ENCODE results near the gene MEGF6.

The MEGF6 gene

DNA sequence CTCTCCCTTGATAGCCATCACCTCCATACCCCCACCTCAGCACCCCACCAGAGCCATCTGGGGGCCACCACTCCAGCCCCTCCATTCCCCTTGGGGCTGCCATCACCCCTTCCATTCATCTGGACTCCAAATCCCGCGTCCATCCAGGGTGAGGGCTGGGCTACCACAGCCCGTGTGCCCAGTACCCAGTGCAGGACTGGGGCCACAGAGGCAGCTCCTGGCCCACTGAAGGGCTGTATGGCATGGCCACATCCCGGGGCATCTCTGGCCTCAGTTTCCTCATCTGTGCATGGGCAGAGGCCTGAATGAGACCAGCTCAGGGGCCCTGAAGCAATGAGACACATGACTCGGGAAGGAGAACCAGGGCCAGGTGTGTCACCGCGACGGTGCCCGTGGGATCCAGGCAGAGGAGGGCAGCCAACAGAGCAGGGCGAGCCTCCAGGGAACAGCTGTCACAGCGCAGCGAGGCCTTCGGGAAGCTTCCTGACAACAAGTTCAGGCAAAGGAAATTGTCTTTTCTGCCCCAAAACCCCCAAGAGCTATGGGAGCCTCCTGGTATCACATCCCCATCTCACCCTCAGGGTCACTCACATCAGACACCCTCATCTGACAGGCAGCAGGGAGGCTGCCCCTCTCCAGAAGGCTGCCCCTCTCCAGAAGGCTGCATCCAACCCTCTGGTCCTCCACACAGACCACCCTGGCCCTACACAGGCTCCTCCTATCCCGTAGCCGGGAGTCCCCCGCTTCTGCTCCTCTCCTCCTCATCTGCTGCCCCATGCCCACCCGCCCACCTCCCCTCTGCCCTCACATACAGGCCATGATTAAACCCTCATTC lies 76.3 kb downstream of the MEGF6 start:
- no peak for DNase-seq

DNA sequence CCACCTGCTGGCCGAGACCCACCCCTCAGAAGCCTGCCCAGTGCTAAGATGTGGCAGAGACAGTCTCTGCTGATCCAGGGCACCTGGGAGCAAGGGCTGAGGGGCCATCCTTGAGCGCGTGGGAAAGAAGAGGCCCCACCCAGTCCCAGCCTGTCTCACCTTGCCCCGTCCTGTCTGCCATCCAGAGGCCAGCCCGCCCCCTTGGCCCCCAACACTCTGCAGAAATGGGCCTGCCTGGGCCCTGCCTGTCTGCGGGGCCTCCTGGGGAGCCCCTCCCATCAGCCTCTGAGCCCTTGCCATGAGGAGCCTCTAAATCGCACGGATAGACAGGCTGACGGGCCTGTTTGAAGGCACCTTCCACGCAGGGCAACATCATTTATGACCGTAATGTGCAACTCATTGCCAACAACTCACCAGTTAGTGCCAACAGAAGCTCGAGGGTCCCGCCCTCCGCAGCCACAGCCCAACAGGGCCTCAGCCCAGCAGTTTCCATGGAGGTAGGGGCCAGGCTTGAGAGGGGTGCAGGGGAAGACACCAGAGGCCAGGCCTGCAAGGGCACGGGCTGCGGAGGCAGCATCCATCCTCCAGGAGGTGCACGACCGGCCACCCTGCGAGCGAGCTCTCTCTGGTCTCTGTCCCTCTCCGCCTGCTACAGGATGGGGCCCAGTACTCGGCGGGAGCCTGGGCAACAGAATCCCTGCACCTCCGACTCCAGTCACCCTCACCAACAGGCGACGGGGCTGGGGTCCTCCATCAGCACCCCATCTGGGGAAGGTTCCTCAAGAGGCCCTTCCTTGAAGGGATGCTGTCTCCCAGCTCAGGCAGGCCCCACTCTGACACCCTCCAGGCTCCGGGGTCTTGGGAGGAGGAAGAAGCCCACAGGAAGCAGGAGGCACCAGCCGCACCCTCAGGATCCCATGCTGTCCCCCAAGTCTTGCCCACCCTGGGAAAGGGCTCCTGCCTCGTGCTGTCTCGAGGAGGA lies 78.0 kb downstream of the MEGF6 start:
- no peak for DNase-seq

DNA sequence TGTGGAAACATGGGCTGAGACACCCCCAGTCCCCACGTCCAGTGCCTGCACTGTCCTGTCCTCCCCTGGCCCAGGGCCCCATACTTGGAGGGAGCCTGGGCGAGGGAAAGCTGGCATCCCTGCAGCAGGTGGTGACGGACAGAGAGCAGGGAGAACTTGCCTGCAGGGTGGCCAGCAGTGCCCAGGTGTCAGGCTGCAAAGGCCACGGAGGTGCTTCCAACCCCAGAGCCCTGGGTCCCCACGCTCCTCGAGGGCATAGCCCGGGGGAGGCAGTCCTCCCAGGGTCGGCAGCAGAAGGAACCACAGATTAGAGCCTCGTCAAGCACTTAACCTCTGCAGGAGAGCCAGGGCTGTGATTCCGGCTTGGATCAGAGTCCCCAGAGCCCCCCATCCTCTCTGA lies 79.4 kb downstream of the MEGF6 start:
- DNase-seq: no peak

DNA sequence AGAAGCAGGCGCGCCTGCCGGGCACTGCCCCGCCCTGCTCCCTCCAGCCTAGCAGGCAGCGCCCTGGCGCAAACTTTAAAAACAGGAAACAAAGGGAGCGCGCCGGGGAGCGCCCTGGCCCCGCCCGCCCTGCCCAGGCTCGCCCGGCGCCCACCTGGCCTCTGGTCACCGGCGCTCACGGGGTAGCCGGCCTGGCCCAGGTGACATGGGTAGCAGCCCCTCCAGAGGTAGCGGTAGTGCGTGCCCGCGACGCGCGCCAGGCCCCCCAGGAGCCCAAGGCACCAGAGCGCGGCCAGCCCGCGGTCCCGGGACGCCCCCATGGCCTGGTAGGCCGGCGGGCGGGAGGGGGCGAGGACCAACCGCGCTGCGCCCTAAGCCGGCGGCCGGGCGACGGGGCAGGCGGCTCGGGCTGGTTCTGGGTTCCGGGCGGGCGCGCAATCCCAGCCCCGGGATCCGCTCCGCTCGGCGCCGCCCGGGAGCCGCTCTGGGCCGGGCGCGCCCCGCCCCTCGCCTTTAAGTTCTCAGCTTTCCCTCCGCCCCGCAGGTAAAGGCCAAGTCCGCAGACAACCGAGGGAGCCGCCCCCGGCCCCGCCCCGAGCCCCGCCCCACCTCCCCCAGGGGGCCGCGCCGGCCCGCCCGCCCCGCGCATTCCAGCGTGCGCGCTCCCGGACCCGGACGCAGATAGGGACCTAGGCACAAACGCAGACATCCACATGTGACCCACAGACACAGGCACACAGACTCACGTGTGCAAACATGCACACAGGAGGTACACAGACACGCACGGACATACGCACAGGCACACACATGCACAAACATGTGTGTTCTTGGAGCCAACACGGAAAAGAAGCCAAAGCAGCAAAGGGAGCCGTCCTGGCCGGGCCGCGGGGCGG lies 80.1 kb downstream of the MEGF6 start:
- peak; percentile 76 for DNase-seq

DNA sequence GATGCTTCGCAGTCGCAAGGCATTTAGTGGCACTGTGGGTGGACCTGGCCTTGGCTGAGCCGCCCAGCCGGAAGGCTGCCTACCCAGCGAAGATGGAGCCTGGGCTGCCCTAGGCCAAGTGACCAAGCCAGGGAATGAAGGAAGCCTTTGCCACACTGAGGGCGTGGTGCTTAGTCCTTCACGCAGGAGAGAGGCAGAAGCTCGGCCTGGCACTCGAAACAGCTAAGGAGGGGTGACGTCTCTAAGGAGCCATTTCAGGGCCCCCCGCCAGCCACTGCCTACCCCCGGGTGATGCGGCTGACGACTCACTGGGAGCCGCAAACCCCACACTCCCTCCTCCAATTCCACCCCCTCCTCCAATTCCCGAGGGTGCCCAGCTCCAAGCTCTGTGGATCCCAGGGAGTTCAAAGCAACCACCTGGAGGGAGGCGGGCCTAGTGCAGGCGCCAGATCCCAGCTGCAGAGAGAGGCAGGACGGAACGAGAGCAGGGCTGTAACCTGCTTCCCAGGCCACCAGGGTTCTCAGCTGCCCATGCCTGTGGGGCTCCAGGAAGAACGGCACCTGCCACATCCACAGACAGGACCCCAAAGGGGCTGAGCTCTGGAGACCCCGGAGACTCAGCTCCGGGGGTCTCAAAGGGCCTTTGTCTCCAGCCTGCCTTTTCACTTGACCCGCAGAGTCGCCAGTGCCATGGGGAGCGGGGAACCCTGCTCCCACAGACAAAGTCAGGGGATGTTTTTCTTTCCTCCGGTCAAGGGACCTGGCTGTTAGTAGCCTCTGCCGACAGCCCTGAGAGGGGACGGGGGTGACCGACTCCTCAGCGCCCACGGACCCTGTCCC lies 81.0 kb downstream of the MEGF6 start:
- DNase-seq: peak; percentile 25

DNA sequence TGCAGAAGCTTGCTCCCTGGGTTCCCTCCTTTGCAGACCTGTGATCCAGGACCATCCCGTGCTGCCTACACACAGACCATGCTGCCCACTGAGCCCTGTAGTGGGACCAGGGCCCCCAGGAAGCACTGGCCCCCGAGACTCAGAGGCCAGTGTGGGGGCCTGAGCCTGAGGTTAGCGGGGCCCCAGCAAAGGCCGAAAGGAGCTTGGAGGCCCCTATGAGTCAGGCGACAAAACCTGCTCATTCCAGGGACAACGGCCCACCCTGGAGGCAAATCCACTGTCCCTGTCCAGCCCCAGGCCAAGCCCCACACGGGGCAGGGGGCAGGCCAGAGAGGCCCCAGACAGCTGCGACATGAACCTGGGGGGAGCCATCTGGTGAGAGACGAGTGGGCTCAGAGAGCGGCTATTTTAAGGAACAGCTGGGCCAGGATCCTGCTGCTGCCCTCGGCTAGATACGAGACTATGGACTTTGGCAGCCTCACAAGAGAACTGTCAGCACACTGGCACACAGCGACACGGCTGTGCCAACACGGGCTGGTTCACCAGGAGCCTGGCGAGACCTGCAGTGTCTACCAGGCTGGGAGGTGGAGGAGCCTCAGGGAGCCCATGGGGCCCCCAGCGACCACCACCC lies 82.1 kb downstream of the MEGF6 start:
- DNase-seq: no peak

DNA sequence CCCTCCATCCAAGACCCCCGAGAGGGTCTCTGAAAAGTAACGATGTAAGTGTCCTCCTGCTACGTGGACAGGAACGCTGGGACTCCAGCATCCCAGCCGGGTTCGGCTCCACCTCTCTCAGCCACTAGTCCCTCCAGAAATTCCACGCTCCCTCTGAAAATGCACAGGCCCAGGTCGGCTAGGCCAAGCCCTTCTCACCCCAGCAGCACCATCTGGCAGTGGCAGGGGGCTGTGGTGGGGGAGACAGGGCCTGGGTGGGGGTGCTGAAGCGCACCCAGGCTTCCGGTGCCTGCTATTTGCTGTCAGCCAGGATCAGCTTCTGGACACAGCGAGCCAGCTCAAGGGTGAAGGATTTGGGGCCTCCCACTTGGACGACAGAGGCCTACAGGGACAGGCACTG lies 83.5 kb downstream of the MEGF6 start:
- no peak for DNase-seq

DNA sequence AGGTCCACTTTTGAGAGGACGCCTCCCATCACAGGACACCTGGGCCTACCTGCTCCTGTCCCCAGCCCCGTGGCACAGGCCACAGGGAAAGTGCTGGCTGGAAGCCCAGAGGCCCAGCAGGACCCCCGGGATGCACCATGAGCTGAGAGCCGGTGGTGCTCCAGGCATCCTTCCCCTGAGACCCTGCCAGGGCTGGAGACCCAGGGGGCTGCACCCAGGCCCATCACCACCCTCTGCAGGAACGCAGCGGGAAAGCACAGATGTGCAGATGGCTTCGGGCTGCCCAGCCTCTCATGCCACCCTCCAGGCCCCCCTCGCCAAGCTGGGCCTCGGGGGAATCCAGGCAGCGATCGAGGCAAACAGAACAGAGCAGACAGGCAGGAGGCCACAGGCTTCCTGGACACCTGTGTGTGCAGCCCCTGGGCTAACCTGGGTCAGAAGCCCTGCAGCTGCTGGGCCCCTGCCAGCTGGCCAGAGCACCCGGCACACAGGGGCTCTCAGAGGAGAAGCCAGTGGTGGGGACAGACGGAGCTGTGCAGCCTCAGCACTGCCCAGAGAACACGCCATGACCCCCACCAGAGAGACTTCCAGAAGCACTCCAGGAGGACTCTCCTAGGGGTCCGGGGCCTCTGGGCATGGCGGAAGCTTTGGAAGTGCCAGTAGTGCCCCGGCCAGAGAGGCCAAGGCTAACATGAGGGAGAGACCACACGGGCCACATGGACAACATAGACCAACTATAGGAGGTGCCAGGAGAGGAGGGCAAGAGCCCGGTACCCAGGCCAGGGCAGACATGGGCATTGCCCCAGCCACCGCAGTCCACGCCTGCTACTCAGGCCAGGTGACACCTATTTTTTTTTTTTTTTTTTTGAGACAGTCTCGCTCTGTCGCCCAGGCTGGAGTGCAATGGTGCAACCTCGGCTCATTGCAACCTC lies 85.5 kb downstream of the MEGF6 start:
- DNase-seq: no peak

DNA sequence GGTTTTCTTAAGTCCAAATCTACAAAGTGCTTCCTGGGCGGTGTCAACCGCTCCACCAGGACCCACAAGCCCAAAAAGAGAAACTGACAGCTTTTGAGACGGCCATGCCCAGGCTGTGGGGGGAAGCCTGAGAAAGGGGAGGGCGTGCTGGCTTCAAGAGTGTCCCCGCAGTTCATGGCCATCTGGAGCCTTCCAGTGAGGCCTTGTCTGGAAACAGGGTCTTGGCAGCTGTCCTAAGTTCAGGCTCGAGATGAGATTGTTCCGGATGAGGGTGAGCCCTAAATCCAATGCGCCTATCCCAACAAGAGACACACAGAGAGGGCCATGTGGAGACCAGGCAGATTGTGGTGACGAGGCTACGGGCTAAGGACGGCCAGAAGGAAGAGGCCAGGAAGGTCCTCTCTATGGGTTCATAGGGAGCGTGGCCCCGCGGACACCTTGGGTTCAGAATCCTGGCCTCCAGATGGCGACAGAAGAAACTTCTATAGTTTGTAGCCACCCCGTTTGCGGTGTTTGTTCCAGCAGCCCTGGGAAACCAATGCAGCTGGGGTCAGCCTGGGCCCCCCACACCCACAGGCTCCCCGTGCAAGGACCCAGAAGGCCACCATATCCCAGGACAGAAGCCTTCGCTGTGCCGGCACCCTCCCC lies 86.6 kb downstream of the MEGF6 start:
- DNase-seq: no peak

DNA sequence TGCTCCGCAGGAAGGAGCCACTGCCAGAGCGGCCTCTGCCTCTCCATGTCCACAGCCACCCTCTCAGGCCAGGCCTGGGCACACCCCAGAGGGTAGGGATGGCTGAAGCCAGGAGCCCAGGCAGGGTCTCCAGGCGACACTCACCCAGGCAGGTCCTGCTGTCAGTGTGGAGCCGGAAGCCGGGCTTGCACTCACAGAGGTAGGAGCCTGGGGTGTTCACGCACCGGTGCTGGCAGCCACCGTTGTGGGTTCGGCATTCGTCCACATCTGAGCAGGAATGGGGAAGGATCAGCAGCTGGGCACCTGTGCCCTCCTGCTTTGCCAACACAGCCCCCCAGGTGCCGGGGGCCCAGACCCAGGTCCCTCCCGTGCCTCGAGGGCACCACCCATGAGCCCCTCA lies 87.3 kb downstream of the MEGF6 start:
- no peak for DNase-seq

DNA sequence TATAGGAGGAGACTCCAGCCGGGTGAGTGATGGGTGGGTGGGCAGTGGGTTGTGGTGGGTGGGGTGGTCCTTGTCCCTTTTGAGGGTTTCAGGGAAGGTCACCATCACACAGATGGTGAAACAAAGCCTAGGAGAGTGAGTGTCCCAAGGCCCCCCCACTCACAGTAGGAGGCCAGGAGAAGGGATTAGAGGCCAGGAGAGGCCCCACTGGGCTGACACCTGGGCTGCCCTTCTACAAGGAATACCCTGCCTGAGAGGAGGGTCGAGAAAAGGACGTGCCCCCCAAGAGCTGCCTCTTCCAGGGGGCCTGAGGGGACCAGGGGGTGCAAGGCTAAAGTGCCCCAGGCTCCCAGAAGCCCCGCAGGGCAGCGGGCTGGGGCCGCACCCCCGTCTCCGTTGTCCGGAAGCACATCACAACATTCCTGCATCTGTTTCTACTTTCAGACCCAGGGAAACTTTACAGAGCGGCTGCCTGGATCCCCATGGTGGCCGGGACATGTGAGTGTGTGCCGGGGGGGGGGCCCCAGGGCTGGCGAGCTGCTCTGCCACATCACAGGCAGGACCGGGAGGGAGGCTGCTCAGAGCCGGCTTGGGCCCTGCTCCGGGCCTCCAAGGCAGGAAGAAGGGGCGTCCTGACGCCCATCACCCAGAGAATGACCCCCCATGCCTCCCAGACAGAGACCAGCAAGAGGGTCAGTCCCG lies 88.6 kb downstream of the MEGF6 start:
- DNase-seq: no peak

DNA sequence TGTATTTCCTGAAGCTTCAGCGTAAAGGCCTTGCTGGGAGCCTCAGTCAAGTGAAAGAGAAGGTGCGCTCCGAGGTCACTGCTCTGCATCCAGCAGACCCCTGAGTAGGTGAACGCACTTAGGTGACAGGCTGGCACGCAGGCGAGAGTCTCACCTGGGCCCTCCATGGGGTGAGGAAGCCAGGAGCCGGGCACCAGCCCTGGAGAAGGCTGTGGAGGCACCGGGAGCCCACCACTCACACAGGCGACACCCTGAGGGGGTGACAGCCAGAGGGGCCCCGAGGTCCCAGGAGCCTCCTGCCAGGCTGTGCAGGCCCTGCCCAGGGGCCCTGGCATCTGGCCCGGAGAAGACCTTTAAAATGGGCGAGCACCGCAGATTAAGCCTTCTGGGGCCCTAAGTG lies 89.2 kb downstream of the MEGF6 start:
- no peak for DNase-seq

DNA sequence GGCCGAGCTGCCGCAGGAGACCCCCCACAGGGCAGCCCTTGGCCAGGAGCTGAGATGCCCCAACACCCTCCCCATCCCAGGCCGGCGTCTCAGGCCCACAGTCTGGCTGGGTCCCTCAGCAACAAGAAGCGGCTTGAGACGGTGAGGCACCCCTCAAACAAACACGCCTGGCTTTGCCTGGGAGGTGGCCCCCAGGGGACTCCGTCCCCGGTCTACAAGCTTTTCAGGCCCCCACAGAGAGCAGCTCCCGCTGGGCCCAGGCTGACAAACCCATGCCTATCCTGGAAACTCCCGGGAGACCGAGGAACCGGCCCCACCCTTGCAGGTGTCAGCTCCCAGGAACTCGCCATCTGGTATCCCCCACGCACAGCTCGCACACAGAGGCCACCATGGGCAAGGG lies 89.9 kb downstream of the MEGF6 start:
- DNase-seq: no peak

DNA sequence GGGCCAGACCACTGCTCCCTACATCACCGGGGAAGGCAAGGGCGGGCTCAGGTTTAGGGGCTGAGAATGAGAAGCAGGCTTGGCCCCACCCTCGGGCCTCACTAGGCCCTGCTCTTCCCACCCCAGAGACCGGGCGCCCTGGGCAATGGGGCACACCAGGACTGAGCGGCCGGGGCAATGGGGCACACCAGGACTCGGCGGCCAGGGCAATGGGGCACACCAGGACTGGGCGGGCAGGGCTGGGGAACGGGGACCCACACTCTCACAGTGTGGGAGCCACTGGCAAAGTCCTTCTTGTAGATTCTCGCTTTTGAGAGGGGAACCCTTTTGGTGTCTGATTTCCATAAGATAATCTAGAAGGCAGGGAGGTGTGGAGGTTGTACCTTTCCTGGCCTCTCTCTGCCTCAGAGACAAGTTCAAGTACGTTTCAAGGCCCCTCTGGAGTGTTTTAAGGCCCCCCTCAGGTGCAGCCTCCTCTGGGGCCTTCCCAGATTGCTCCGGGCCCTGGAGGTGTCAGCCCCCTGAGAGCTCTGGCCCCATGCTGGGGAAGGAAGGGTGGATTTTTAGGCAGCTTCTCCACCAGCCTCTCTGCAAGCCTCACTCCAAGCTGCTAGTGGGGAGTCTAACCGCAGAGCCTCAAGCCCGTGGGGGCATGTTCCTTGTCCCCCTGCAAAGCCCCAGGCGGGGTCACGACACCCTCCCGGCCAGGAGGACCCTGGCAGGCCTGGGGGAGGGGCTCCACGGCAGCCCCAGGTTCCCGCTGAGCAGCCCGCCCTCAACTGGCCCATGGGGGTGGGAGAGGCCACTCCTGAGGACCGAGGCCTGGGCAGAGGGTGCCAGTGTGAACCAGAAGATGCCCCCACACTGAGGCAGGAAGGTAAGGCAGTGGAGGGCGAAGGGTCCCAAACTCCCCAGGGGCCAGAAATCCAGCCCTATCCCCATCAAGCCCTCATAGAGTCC lies 90.6 kb downstream of the MEGF6 start:
- no peak for DNase-seq

DNA sequence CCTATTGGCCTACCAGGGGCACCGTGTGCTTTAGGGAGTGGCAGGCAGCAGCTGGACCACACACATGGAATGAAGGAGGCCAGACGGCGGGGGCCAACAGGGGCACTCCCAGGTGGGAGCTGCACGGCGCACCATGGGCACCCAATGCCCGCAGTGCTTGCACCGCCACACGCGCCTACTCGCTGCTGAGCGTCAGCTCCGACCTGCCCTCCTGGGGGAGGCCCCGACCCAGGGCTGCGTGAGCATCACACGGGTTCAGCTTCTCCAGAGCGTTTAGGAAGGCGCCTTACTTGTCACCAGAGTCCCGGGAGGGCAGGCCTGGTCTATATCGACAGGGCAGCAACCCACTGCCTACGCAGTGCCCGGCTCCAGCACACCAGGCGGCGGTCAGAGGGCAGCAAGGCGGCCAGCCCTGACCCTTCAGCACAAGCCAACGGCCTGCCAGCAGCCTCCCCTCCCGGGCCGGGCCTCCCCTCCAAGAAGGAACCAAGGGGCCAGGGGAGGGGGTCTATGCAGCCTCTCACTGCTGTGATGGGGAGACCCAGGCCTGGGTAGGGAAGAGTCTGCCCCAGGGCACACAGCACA lies 91.9 kb downstream of the MEGF6 start:
- no peak for DNase-seq

DNA sequence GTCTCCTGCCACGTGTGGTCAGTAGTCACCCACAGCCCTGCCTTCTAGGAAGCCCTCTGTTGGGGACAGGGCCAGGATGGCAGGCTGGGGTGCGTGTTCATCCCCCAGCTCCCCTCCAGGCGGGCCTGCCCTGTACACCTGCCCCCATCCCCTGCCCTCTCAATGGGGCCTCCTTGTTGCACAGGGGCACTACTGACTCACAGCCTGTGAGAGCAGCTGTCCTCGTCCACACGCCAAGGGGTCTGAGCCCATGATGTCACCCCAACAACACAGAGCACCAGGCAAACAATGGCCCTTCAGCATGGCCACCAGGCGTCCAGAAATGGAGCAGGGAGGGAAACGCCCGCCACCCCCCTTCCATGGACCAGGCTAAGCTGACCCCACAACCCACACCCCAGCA lies 92.6 kb downstream of the MEGF6 start:
- no peak for DNase-seq

DNA sequence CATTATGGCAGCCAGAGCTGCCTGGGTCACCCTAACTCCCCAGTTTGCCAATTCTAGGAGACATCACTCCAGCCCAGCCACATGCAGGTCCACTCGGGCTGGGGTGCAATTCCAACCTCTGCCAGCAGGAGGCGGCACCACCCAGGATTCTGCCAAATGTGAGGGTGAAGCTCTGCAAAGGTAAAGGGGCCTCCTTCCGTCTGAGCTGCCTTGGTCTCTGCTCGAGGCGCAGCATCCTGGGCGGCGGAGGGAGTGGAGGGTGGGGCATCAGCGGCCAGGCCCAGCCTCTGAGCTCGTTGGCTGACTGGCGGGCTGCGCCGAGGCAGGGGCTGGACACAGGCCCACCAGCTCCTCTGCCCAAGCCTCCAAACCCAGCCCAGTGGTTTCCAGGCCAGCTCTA lies 93.1 kb downstream of the MEGF6 start:
- DNase-seq: no peak

Measured in NCI-H226 (cell line).